ACHN (cell line): ENCODE data around the gene HLA-DRB5.
"Not testable (repeated sequence)": the region's sequence is repeated elsewhere in the genome, so short reads cannot be mapped to it uniquely, and the experiment has no call there.

Source experiments
- DNase-seq: peaks from one replicate; pipeline ENCODE4 v3.0.0-alpha.2; 2015
- in situ Hi-C: cut with HindIII; loops from 2 replicates; pipeline ENCODE4 v1.10.0; 2017; ENCODE audit warnings: low sequenced_read_pairs, low pct_ligation_motif_present, low pct_unique_long_range_greater_than_20kb

The HLA-DRB5 gene

DNA sequence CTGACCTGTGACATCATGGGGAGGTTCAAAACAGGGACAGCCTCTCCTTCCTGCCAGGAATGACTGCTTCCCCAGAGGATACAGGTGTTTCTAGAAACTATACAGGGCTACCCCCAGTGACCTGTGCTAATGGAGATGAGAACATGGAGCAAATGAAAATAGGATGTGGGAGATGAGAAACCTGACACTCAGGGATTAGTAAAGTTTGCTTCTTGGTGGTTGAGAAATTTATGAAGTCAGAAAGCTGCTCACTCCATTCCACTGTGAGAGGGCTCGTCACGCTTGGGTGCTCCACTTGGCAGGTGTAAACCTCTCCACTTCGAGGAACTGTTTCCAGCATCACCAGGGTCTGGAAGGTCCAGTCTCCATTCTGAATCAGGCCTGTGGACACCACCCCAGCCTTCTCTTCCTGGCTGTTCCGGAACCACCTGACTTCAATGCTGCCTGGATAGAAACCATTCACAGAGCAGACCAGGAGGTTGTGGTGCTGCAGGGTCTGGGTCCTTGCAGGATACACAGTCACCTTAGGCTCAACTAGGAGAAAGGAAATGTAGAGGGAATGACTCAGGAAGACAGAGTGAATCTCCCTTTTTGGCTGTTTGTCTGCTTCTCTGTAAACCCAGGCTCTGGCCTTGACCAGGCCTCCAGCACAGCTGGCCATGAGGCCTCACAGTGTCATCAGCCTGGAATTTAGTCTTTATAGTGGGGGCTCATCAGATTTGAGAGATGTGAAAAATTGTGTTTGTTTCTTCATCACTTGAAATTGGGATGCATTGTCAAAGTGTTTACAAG lies 10.8 kb downstream of the HLA-DRB5 start:
- DNase-seq, result no peak
- in situ Hi-C loops, result no loop called here

DNA sequence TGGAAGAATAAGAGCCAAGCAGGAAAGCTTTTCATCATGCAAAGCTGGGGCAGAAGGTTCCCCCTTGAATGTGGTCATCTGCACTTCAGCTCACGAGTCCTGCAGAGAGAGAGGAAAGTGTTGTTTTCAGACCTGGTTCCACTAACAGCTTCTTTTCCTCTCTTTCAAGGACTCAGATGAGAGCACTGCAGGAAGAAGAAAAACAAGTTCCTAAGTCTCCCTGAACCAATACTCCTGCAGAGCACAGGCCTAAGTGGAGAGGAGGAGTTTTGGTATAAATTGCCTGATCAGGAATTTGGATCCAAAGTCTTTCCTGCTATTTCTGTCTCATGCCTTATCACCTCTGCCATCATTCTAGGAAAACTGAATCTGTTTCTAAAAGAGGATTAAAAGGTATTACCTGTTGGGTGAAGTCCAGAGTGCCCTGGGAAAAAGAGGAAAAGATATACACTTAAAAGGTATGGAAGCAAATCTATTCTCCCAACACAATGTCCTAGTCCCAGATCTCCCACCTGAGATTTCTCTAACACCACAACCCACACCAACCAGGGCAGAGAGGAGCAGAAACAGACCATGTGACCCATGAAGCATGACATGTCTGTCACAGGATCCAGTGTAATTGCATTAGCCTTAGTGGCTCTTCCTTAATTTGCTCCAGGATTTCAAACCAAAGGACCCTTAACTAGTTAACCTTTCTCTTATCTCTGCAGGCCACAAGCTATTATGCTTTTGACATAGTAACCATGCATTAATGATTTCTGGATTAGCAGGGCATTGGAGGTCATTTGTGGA lies 12.2 kb downstream of the HLA-DRB5 start:
- in situ Hi-C loops, result no loop called here
- DNase-seq, result no peak

DNA sequence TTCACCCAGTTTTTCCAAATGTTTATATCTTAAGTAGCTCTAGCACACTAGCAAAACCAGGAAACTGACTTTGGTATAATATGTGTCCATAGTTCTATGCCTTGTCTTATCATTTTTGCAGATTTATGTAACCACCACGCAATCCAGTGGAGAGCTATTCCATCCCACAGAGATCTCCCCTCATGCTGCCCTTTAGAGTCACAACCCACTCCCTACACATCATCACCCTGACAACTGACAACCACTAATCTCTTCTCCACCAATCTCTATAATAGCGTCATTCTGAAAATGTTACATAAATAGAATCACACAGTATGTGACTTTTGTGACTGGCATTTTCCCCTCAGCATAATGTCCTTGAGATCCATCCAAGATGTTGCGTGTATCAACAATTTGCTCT lies 29.1 kb downstream of the HLA-DRB5 start:
- in situ Hi-C loops, result no loop called here
- no peak for DNase-seq

DNA sequence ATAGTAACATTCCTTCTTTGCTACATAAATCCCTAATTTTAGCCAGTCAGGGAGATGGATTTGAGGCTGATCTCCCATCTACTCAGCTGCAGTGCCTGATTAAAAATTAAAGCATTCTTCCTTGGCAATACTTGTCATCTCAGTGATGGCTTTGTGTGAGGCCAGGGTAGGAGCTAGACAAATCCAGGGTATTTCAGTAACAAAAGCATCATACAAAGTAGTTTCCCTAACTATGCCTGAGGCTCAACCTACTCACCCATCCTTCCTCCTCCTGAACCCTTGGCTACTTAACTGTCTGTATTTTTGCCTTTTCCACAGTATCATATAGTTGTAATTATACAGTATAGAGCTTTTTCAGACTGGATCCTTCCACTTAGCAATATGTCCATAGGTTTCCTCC lies 37.7 kb downstream of the HLA-DRB5 start:
- DNase-seq, result no peak
- in situ Hi-C loops, result no loop called here

- in situ Hi-C loops, result no loop called here
- DNase-seq, result no peak
Measured at GRCh38 chr6:32491700-32492099, 38.4 kb downstream of the HLA-DRB5 start.

DNA sequence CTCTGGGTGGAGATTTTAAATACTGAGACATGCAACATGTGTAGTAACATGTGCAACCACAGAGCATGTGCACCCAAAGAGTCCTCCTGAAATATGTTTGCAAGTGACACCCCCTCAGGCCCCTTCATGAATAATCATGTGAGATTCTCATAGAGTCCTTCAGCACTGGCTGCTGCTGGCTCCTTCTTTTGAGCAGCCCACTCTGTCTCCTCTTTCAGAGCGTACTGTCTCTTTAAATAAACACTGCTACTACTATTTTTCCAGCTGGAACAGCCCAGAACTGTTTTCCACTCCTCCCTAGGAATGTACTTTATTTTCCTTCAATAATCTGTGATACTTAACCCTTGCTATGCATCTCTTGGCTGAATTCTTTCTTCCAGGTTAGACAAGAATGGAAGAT lies 42.0 kb downstream of the HLA-DRB5 start:
- DNase-seq, result no peak
- in situ Hi-C loops, result no loop called here

- no peak for DNase-seq
- in situ Hi-C loops, result no loop called here
Measured at GRCh38 chr6:32484614-32484998, 45.5 kb downstream of the HLA-DRB5 start.

DNA sequence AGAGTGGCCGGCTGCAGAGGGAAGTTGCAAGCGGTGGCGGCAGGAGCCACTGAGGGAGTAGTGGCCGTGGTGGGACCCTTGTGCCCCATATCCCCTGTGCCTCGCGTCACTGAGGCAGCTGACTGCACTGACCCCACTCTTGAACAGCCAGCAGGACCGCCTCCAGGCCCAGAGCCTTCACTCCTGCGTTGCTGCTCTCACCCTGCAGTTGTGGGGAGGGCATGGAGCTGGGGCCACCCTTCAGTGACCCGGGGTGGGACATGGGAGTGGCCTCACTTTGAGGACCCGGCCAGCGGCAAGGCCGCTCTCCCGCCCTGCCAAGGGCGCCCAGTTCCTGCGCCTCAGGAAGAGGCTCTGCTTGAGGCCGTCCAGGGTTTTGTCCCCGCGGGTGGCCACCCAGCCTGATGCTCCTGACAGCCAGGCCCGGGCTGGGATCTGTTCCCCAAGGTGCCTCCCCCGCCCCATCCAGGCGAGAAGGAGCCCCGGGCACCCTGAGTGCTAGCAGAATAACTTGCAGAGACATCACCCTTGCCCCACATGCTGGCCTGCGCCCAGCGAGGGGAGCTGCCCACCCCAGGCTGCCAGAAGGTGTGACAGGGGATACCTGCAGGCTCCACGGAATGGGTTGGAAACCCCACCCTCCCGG lies 46.0 kb downstream of the HLA-DRB5 start:
- in situ Hi-C loops, result no loop called here
- no peak for DNase-seq

- in situ Hi-C loops, result no loop called here
- DNase-seq, result no peak
Measured at GRCh38 chr6:32475392-32476206, 54.5 kb downstream of the HLA-DRB5 start.

- in situ Hi-C loops, result not testable (repeated sequence)
- peak; percentile 8 for DNase-seq
Measured at GRCh38 chr6:32473376-32474348, 56.4 kb downstream of the HLA-DRB5 start.

GRCh38 chr6:32472781-32473375 lies 57.2 kb downstream of the HLA-DRB5 start:
- DNase-seq, result no peak
- in situ Hi-C loops, result no loop called here

GRCh38 chr6:32467743-32468503 lies 62.2 kb downstream of the HLA-DRB5 start:
- in situ Hi-C loops, DNase-seq: not testable (repeated sequence)
